T-helper 1 cell treated with Interleukin-12 subunit alpha and Interleukin-12 subunit beta and Interleukin-4 antibody, amounts not matched to agents 30 μg/mL and 1 μg/mL, for 36 hours (primary cell): ENCODE results near the gene WDR6.

Experiments used
- H3K27ac Mint-ChIP-seq: one replicate; pipeline ENCODE4 v1.8.0; 2021; ENCODE audit warnings: mild to moderate bottlenecking, mixed read lengths
- H3K27me3 Mint-ChIP-seq: one replicate; pipeline ENCODE4 v1.8.0; 2021; ENCODE audit warnings: low read depth, mixed read lengths
- H3K36me3 Mint-ChIP-seq: one replicate; pipeline ENCODE4 v1.8.0; 2021; ENCODE audit warnings: low read depth, mixed read lengths
- H3K4me1 Mint-ChIP-seq: one replicate; pipeline ENCODE4 v1.8.0; 2021; ENCODE audit warnings: low read depth, mixed read lengths
- H3K4me3 Mint-ChIP-seq: one replicate; pipeline ENCODE4 v1.8.0; 2021; ENCODE audit warnings: mild to moderate bottlenecking, moderate library complexity, mixed read lengths
- H3K9me3 Mint-ChIP-seq: one replicate; pipeline ENCODE4 v1.8.0; 2021; ENCODE audit warnings: mixed read lengths

Gene WDR6

GRCh38 chr3:49007068-49007770 is at the start of gene WDR6:
Gene WDR6 (plus strand): TSS chr3:49007391. CDS start chr3:49007432, 41 bp downstream.
- Mint-ChIP-seq H3K9me3 (no peaks in the 10 kb centered on the region), H3K27me3 (no peaks in the 10 kb centered on the region), H3K4me1 (peaks cover 21% of the 10 kb centered on the region), H3K4me3 (peak within 1 kb of the TSS; percentile 99), H3K36me3 (peaks cover 13% of the 10 kb centered on the region), H3K27ac (peak within 1 kb of the TSS; percentile 99)

DNA sequence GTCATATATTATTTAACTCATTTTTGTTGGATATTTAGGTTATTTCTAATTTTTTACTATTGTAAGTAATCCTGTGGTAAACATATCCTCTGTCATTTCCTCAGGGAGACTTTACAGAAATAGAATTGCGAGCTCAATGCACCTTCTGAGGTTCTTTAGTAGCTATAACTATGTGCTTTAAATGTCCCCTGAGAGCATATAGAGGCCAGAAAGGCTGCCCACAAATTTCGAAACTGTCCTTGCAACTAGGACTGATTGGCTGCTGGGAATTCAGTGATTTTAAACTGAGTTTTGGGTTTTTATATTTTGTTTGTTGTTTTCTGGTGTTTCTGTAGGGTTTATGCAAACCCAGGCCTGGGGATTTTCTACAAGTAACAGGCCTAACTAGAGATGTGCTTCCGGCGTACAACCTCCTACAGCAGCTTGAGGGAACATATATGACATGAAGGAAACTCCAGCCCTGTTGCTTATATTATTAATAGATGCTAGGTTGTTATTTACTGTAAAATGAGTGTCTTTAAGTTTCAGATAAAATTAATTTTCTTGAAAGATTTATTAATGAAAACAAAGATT is 46.3 kb upstream of the WDR6 start:
- Mint-ChIP-seq H3K4me3 (no peak overlapping the region), H3K9me3 (no peaks in the 10 kb centered on the region), H3K27me3 (no peaks in the 10 kb centered on the region), H3K36me3 (peaks cover 16% of the 10 kb centered on the region), H3K4me1 (peaks cover 11% of the 10 kb centered on the region), H3K27ac (no peak overlapping the region)

- Mint-ChIP-seq H3K9me3 (no peaks in the 10 kb centered on the region), H3K4me3 (no peak overlapping the region), H3K4me1 (peaks cover 14% of the 10 kb centered on the region), H3K27me3 (no peaks in the 10 kb centered on the region), H3K36me3 (peaks cover 24% of the 10 kb centered on the region), H3K27ac (no peak overlapping the region)
Observed at GRCh38 chr3:48962340-48962739, 44.9 kb upstream of the WDR6 start.

- peaks cover 14% of the 10 kb centered on the region for H3K4me1 Mint-ChIP-seq
- no peaks in the 10 kb centered on the region for H3K27me3 Mint-ChIP-seq
- no peak overlapping the region for H3K4me3 Mint-ChIP-seq
- peaks cover 25% of the 10 kb centered on the region for H3K36me3 Mint-ChIP-seq
- H3K9me3 Mint-ChIP-seq = no peaks in the 10 kb centered on the region
- H3K27ac Mint-ChIP-seq = no peak overlapping the region
Observed at GRCh38 chr3:48962939-48963338, 44.3 kb upstream of the WDR6 start.

GRCh38 chr3:48963591-48963990 is 43.6 kb upstream of the WDR6 start:
- Mint-ChIP-seq H3K27ac (no peak overlapping the region), H3K36me3 (peaks cover 24% of the 10 kb centered on the region), H3K4me3 (no peak overlapping the region), H3K4me1 (peaks cover 14% of the 10 kb centered on the region), H3K27me3 (no peaks in the 10 kb centered on the region), H3K9me3 (no peaks in the 10 kb centered on the region)

GRCh38 chr3:48966367-48966766 is 40.8 kb upstream of the WDR6 start:
- H3K4me1 Mint-ChIP-seq = peaks cover 11% of the 10 kb centered on the region
- no peak overlapping the region for H3K4me3 Mint-ChIP-seq
- H3K27ac Mint-ChIP-seq = no peak overlapping the region
- no peaks in the 10 kb centered on the region for H3K27me3 Mint-ChIP-seq
- no peaks in the 10 kb centered on the region for H3K9me3 Mint-ChIP-seq
- peaks cover 38% of the 10 kb centered on the region for H3K36me3 Mint-ChIP-seq

DNA sequence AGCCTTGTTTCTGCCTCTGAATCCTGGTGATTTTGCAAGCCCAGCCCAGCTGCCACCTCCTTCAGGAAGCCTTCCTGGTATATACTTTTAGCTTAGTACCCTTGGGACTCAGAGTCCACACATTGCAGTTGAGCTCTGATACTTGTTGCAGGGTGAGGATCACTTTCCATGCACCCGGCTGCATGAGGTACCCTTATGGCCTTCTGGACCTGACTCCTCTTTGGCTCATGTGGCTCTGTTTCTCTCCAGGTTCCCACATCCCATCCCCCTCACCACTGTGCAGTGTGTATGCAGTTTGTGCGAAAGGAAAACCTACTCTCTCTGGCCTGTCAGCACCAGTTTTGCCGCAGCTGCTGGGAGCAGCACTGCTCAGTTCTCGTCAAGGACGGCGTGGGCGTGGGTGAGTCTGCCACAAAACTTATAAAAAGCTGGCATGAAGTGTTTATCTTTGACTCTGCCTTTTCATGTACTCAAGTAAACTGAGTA is 40.3 kb upstream of the WDR6 start:
- Mint-ChIP-seq H3K36me3 (peaks cover 43% of the 10 kb centered on the region), H3K4me1 (peaks cover 11% of the 10 kb centered on the region), H3K27ac (no peak overlapping the region), H3K27me3 (no peaks in the 10 kb centered on the region), H3K4me3 (no peak overlapping the region), H3K9me3 (no peaks in the 10 kb centered on the region)

- peaks cover 9% of the 10 kb centered on the region for H3K4me1 Mint-ChIP-seq
- peaks cover 43% of the 10 kb centered on the region for H3K36me3 Mint-ChIP-seq
- no peak overlapping the region for H3K4me3 Mint-ChIP-seq
Observed at GRCh38 chr3:48970586-48970985, 36.6 kb upstream of the WDR6 start.

DNA sequence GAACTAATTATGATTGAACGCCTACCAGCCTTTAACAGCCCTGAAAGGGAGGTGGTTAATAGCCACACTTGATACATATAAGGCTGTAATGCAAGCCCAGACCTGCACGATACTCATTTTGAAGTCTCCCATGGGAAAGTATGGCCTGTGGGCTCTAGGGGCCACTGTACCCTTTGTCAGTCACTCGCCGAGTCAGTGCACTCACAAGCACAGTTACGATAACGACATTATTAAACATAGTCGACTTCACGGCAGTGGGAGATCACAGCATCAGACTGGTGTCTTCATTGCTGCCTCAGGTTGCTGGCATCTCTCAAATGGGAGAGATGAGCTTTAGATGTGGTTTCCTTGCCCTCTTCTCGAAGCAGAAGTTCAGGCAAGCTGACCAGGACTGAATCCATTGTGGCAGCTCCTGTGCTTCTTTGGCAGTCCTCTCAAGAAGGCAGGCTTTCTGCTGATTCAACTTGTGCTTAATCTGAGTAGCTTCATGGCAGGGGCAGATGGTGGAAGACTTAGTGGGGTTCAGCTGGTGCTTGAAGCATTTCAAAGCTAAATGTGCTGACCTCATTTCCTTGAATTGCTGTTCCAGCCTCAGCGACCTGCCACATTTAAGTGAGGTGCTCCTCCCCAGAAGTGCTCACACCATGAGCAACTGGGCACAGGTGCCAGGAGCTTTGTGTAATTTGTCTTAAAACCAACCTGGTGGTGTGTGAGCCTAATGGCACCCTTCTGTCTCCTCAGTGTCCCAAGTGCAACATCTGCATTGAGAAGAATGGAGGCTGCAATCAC is 32.9 kb upstream of the WDR6 start:
- Mint-ChIP-seq H3K27ac (no peak overlapping the region), H3K4me3 (no peak overlapping the region), H3K36me3 (peaks cover 35% of the 10 kb centered on the region), H3K27me3 (no peaks in the 10 kb centered on the region), H3K4me1 (peaks cover 4% of the 10 kb centered on the region), H3K9me3 (no peaks in the 10 kb centered on the region)

More at GRCh38 chr3:48970586-48970985, 36.6 kb upstream of the WDR6 start:
- H3K27me3 Mint-ChIP-seq = no peaks in the 10 kb centered on the region
- no peaks in the 10 kb centered on the region for H3K9me3 Mint-ChIP-seq
- no peak overlapping the region for H3K27ac Mint-ChIP-seq

DNA sequence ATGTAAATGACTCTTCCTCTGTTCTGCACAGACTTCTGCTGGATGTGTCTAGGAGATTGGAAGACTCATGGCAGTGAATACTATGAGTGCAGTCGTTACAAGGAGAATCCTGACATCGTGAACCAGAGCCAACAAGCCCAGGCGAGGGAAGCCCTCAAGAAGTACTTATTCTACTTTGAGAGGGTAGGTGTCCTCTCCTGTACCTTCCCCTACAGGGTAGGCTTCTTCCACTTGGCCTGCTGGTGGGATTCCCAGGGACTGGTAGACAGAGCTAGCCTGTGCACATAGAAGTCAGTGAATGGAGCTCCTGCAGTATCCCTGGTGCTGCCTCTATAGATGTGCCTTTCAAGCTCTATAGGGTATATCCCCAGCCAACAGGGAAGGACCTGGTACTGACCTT is 27.7 kb upstream of the WDR6 start:
- Mint-ChIP-seq H3K9me3 (no peaks in the 10 kb centered on the region), H3K4me1 (peaks cover 2% of the 10 kb centered on the region), H3K27ac (no peak overlapping the region), H3K36me3 (peaks cover 38% of the 10 kb centered on the region), H3K4me3 (no peak overlapping the region), H3K27me3 (no peaks in the 10 kb centered on the region)

DNA sequence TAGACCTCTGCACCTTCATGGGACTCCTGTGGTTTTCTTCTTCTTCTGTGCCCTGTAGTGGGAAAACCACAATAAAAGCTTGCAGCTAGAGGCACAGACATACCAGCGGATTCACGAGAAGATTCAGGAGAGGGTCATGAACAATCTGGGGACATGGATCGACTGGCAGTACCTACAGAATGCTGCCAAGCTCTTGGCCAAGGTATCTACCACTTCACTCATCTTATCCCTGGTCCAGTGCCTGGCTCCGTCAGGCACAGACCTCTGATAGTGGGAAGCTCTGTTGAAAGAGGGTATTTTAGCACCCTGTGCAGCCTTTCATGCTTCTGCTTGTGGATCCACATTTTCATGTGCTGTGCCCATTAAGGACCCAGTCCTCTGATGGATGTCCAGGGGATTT is 26.9 kb upstream of the WDR6 start:
- H3K4me1 Mint-ChIP-seq = peaks cover 2% of the 10 kb centered on the region
- no peak overlapping the region for H3K4me3 Mint-ChIP-seq
- H3K27ac Mint-ChIP-seq = no peak overlapping the region
- H3K36me3 Mint-ChIP-seq = peaks cover 33% of the 10 kb centered on the region
- H3K27me3 Mint-ChIP-seq = no peaks in the 10 kb centered on the region
- H3K9me3 Mint-ChIP-seq = no peaks in the 10 kb centered on the region

GRCh38 chr3:48982016-48982415 is 25.2 kb upstream of the WDR6 start:
- H3K36me3 Mint-ChIP-seq = peaks cover 42% of the 10 kb centered on the region

DNA sequence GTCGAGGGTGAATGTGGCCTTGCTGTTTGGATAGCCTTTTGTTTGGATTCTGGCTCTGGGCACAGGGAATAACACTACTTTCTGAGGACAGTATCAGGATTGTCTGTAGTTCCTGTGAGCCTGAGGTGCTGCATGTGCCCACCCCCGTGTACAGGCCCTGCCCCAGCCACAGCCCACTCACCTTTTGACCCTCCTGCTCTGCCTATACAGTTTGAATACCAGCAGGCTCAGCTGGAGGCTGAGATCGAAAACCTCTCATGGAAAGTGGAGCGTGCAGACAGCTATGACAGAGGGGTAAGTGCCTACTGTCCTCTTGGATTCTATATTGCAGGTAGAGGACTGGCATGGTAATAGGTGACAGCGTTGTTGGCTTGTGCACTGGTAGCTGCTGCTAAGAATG is 24.5 kb upstream of the WDR6 start:
- no peak overlapping the region for H3K4me3 Mint-ChIP-seq
- H3K27me3 Mint-ChIP-seq = no peaks in the 10 kb centered on the region
- H3K9me3 Mint-ChIP-seq = no peaks in the 10 kb centered on the region
- H3K36me3 Mint-ChIP-seq = peaks cover 42% of the 10 kb centered on the region
- H3K27ac Mint-ChIP-seq = no peak overlapping the region
- peaks cover 3% of the 10 kb centered on the region for H3K4me1 Mint-ChIP-seq

More at GRCh38 chr3:48982016-48982415, 25.2 kb upstream of the WDR6 start:
- Mint-ChIP-seq H3K4me3 (no peak overlapping the region), H3K27ac (no peak overlapping the region), H3K27me3 (no peaks in the 10 kb centered on the region), H3K4me1 (peaks cover 2% of the 10 kb centered on the region), H3K9me3 (no peaks in the 10 kb centered on the region)

- peaks cover 42% of the 10 kb centered on the region for H3K36me3 Mint-ChIP-seq
Observed at GRCh38 chr3:48983096-48983495, 24.1 kb upstream of the WDR6 start.

DNA sequence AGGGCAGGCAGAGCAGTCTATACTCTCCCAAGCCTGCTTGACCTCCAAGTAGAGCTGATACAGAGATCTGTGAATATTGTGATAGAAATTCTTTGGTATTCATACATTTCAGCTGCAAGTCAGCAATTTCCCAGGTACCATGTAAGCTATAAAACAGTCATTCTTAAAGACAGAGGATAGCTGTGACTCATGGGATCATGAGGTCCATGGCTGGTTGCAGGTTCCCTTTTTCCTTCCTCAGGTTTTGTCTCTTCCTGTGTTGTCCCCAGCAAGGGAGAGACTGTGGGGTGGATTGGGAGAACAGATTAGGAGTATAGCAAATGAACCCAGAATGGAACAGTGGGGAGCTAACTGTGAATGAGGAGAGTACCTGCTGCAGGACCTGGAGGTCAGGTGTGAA is 22.5 kb upstream of the WDR6 start:
- H3K27ac Mint-ChIP-seq = no peak overlapping the region
- peaks cover 15% of the 10 kb centered on the region for H3K4me1 Mint-ChIP-seq
- no peaks in the 10 kb centered on the region for H3K27me3 Mint-ChIP-seq
- H3K36me3 Mint-ChIP-seq = peaks cover 35% of the 10 kb centered on the region
- H3K9me3 Mint-ChIP-seq = no peaks in the 10 kb centered on the region
- H3K4me3 Mint-ChIP-seq = no peak overlapping the region

More at GRCh38 chr3:48983096-48983495, 24.1 kb upstream of the WDR6 start:
- H3K4me1 Mint-ChIP-seq = peaks cover 6% of the 10 kb centered on the region
- H3K9me3 Mint-ChIP-seq = no peaks in the 10 kb centered on the region
- no peak overlapping the region for H3K4me3 Mint-ChIP-seq
- no peaks in the 10 kb centered on the region for H3K27me3 Mint-ChIP-seq
- H3K27ac Mint-ChIP-seq = no peak overlapping the region
